Measurements from ENCODE around the gene PSMA5.

DNA sequence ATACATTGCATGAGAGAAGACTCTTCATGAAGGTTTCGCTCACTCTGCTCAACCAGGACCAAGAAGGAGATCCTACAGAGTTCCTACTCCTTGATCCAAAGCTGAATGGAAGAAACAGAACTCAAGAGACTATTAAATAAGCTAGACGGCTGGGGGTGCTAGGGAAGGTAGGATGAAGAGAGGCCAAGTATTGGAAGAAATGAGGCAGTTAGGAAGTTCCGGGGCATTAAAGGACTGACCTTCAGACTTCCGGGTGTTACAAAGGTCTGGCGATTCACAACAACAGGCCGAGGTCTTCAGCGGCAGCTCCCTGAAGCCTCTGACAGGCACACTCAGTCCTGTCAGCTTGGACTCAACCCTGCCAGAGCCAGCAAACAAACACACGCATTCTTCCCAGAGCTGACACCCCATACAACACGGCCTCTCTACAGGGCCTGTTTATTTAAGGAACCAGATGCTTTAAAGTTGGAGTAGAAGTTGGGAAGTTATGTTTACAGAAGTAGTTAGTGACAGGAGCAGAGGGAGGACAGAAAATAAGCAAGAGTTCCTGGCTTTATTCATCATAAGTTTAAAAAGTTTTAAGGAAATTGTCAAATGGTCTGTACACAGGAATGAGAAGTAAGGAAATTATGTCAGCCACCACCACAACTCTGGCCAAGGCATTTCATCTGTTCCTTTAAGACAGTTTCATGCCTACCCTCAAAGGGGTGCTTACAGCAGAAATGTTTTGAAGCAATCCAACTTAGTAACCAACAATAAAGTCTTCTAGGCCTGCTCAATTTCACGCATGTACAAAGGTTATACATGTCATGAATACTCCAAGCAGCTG lies 33.2 kb downstream of the PSMA5 start:
- TF ChIP-seq POLR2A (IDR thresholded peaks at IDR 0.05): no peak
- TF ChIP-seq, protein P1, sequence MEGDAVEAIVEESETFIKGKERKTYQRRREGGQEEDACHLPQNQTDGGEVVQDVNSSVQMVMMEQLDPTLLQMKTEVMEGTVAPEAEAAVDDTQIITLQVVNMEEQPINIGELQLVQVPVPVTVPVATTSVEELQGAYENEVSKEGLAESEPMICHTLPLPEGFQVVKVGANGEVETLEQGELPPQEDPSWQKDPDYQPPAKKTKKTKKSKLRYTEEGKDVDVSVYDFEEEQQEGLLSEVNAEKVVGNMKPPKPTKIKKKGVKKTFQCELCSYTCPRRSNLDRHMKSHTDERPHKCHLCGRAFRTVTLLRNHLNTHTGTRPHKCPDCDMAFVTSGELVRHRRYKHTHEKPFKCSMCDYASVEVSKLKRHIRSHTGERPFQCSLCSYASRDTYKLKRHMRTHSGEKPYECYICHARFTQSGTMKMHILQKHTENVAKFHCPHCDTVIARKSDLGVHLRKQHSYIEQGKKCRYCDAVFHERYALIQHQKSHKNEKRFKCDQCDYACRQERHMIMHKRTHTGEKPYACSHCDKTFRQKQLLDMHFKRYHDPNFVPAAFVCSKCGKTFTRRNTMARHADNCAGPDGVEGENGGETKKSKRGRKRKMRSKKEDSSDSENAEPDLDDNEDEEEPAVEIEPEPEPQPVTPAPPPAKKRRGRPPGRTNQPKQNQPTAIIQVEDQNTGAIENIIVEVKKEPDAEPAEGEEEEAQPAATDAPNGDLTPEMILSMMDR (IDR thresholded peaks at IDR 0.05 in 8 of 11, conservative IDR thresholded peaks at IDR 0.05 in 3 of 11): no peak
